Osteoblast (primary cell): ENCODE data around the gene TUNAR. TPM values are rescaled to one million over a fixed set of nuclear protein-coding genes. Genes with fewer than 3 reads are reported as not detected.

Experiments used
- DNase-seq: peaks from one replicate; pipeline ENCODE4 v3.0.0; 2011; ENCODE audit warnings: low spot score, mixed read lengths; ENCODE audit not compliant: insufficient read length; ENCODE audit errors: missing footprints
- H2AFZ ChIP-seq: 2 replicates; pipeline ENCODE4 v1.6.0; 2011; ENCODE audit warnings: mild to moderate bottlenecking, low read length
- H3K27ac ChIP-seq: 2 replicates; pipeline ENCODE4 v1.5.1; 2011; ENCODE audit warnings: mild to moderate bottlenecking, low read depth, low read length, moderate library complexity
- H3K27me3 ChIP-seq: 2 replicates; pipeline ENCODE4 v1.6.0; 2012; ENCODE audit warnings: mild to moderate bottlenecking, control low read depth, inconsistent platforms, low read length, moderate library complexity; ENCODE audit not compliant: insufficient read depth
- H3K36me3 ChIP-seq: 2 replicates; pipeline ENCODE4 v1.5.1; 2011; ENCODE audit warnings: mild to moderate bottlenecking, low read length, control low read depth, moderate library complexity; ENCODE audit not compliant: insufficient read depth
- H3K4me1 ChIP-seq: 2 replicates; pipeline ENCODE4 v1.5.1; 2011; ENCODE audit warnings: mild to moderate bottlenecking, low read length, control low read depth, moderate library complexity; ENCODE audit not compliant: insufficient read depth
- H3K4me2 ChIP-seq: 2 replicates; pipeline ENCODE4 v1.6.0; 2011; ENCODE audit warnings: mild to moderate bottlenecking, low read length; ENCODE audit not compliant: insufficient read depth
- H3K4me3 ChIP-seq: fragments of 200-600 bp; sonication (generic); 3 replicates; pipeline ENCODE4 v1.5.1; 2012; ENCODE audit warnings: mild to moderate bottlenecking, low read length, inconsistent platforms; ENCODE audit not compliant: insufficient read depth
- H3K79me2 ChIP-seq: 2 replicates; pipeline ENCODE4 v1.6.0; 2012; ENCODE audit warnings: mild to moderate bottlenecking, low read length, control low read depth, inconsistent platforms; ENCODE audit not compliant: insufficient read depth
- H3K9me3 ChIP-seq: 2 replicates; pipeline ENCODE4 v1.5.1; 2011; ENCODE audit warnings: low read depth, low read length, control low read depth
- H4K20me1 ChIP-seq: 2 replicates; pipeline ENCODE4 v1.6.0; 2012; ENCODE audit warnings: mild to moderate bottlenecking, low read length, control low read depth; ENCODE audit not compliant: insufficient read depth
- CTCF ChIP-seq: IDR thresholded peaks from 2 replicates; pipeline ENCODE4 v1.5.1; 2011; ENCODE audit warnings: mild to moderate bottlenecking, low read depth, low read length, moderate library complexity; ENCODE audit errors: extremely low read depth
- total RNA-seq: library from RNA; depleted of rRNA; stranded (reverse); fragments of >200 nt; gene quantifications from 2 replicates; pipeline ENCODE4 v1.2.3, GENCODE V29; 2012

TUNAR gene
- total RNA-seq, 1 donor = not detected

GRCh38 chr14:95928751-95929150 is 52.1 kb downstream of the TUNAR start:
- no peaks in the 10 kb centered on the region for H3K9me3 ChIP-seq
- H4K20me1 ChIP-seq = no peaks in the 10 kb centered on the region
- DNase-seq = no peak
- H3K4me3 ChIP-seq = no peak overlapping the region
- no peak for TF ChIP-seq CTCF
- H3K36me3 ChIP-seq = no peaks in the 10 kb centered on the region
- no peak overlapping the region for H2AFZ ChIP-seq
- no peaks in the 10 kb centered on the region for H3K4me1 ChIP-seq
- no peak overlapping the region for H3K27ac ChIP-seq
- no peaks in the 10 kb centered on the region for H3K27me3 ChIP-seq
- H3K79me2 ChIP-seq = no peaks in the 10 kb centered on the region
- no peak overlapping the region for H3K4me2 ChIP-seq

GRCh38 chr14:95931384-95931783 is 54.8 kb downstream of the TUNAR start:
- Histone ChIP-seq H3K27ac (no peak overlapping the region), H2AFZ (no peak overlapping the region), H4K20me1 (no peaks in the 10 kb centered on the region), H3K27me3 (no peaks in the 10 kb centered on the region), H3K79me2 (no peaks in the 10 kb centered on the region), H3K4me2 (no peak overlapping the region), H3K4me1 (no peaks in the 10 kb centered on the region), H3K9me3 (no peaks in the 10 kb centered on the region), H3K4me3 (no peak overlapping the region), H3K36me3 (no peaks in the 10 kb centered on the region)
- DNase-seq = no peak
- TF ChIP-seq CTCF = no peak

DNA sequence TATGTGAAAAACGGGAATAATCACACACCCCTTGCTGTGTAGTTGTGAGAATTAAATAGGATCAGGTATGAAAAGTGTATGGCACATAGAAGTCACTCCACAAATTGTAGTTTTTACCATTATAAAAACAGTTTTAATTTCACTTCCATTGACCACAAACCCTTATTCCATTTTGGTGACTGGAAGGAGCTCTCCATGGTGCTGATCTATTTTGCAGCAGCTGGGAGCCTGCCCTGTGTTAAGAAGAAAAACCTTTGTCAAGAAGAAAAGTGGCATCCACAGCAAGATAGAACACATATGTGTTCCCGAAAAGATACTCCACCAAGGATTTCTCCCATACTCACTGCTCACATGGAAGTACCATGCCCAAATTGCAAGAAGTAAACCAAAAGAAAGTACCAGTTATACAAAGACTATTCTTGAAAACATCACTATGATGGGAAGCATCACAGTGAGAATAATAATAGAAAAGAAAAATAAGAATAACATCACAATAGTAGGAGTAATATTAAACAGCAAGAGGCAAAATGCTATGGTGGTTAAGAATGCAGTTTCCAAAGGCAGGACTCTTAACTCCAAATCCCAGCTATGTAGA is 58.7 kb downstream of the TUNAR start:
- DNase-seq = no peak

GRCh38 chr14:95936041-95936440 is 59.4 kb downstream of the TUNAR start:
- no peak for TF ChIP-seq CTCF
- H3K4me2 ChIP-seq = no peak overlapping the region
- H3K79me2 ChIP-seq = no peaks in the 10 kb centered on the region
- no peak for DNase-seq
- H4K20me1 ChIP-seq = no peaks in the 10 kb centered on the region
- no peak overlapping the region for H3K27ac ChIP-seq
- no peak overlapping the region for H3K4me3 ChIP-seq
- no peaks in the 10 kb centered on the region for H3K4me1 ChIP-seq
- no peaks in the 10 kb centered on the region for H3K36me3 ChIP-seq
- H3K9me3 ChIP-seq = no peaks in the 10 kb centered on the region
- no peaks in the 10 kb centered on the region for H3K27me3 ChIP-seq
- H2AFZ ChIP-seq = no peak overlapping the region

More for the DNA sequence above, 58.7 kb downstream of the TUNAR start:
- H3K79me2 ChIP-seq = no peaks in the 10 kb centered on the region
- no peaks in the 10 kb centered on the region for H3K27me3 ChIP-seq
- TF ChIP-seq CTCF = no peak
- no peaks in the 10 kb centered on the region for H3K9me3 ChIP-seq
- no peak overlapping the region for H3K27ac ChIP-seq
- no peak overlapping the region for H3K4me2 ChIP-seq
- no peaks in the 10 kb centered on the region for H3K4me1 ChIP-seq
- H3K4me3 ChIP-seq = no peak overlapping the region
- no peaks in the 10 kb centered on the region for H4K20me1 ChIP-seq
- no peak overlapping the region for H2AFZ ChIP-seq
- H3K36me3 ChIP-seq = no peaks in the 10 kb centered on the region
